AG04449 (cell line): Measurements from ENCODE around the gene ATP8B1.

Experiments used
- CTCF ChIA-PET: fragments of 350-600 bp; formaldehyde crosslinking; extraction: SDS; loops from one replicate; lab custom pipeline; 2021; ENCODE audit warnings: antibody characterized with exemption; lab: Yijun Ruan, JAX
- POLR2A ChIA-PET: fragments of 400-600, 350-600 bp; formaldehyde crosslinking; extraction: SDS; loops from one replicate; lab custom pipeline; 2020; ENCODE audit warnings: antibody characterized with exemption, inconsistent platforms; lab: Yijun Ruan, JAX
- DNase-seq: peaks from one replicate; pipeline ENCODE4 v3.0.0-alpha.2; 2010; ENCODE audit warnings: low read depth, low spot score
- H3K4me3 ChIP-seq: 2 replicates; pipeline ENCODE4 v1.5.1; 2011; ENCODE audit warnings: low read depth, mild to moderate bottlenecking, control low read depth, low read length
- TF ChIP-seq, protein P1 (sequence below): IDR thresholded peaks from one replicate; pipeline ENCODE4 v1.5.1; 2011; ENCODE audit warnings: mild to moderate bottlenecking, moderate library complexity, low read length, control low read depth, inconsistent platforms; ENCODE audit not compliant: insufficient read depth; ENCODE audit errors: missing control alignments

Gene ATP8B1

GRCh38 chr18:57771626-57772025 lies 31.5 kb downstream of the ATP8B1 start:
- TF ChIP-seq, protein P1, sequence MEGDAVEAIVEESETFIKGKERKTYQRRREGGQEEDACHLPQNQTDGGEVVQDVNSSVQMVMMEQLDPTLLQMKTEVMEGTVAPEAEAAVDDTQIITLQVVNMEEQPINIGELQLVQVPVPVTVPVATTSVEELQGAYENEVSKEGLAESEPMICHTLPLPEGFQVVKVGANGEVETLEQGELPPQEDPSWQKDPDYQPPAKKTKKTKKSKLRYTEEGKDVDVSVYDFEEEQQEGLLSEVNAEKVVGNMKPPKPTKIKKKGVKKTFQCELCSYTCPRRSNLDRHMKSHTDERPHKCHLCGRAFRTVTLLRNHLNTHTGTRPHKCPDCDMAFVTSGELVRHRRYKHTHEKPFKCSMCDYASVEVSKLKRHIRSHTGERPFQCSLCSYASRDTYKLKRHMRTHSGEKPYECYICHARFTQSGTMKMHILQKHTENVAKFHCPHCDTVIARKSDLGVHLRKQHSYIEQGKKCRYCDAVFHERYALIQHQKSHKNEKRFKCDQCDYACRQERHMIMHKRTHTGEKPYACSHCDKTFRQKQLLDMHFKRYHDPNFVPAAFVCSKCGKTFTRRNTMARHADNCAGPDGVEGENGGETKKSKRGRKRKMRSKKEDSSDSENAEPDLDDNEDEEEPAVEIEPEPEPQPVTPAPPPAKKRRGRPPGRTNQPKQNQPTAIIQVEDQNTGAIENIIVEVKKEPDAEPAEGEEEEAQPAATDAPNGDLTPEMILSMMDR: no peak
- no peak overlapping the region for H3K4me3 ChIP-seq
- POLR2A ChIA-PET: no interaction called here
- CTCF ChIA-PET: interaction anchor here (1.5 kb wide), 1 partner anchor 20 kb away, joined by 6 read pairs; no protein-coding TSS in a partner anchor
- DNase-seq: no peak

DNA sequence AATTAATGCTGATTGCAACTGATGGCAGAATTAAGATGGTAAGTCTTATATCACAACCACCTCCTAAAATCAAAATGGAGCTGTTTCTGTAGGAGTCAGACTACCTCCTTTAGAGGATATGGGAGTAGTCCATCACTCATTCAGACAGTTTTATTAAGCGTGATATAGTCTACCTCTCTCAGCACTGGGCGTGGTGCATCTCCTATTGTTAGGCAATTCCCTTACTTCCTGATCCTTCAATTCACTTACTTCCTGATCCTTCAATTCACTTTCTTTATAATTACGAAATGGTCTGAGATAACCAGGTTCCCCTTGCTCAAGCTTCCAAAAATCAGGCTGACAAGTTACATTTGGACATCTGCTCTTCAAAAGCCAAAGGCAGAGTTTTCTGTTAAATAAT lies 31.9 kb downstream of the ATP8B1 start:
- TF ChIP-seq, protein P1: no peak
- no peak for DNase-seq
- POLR2A ChIA-PET: no interaction called here
- CTCF ChIA-PET: interaction anchor here (1.5 kb wide), 1 partner anchor 19 kb away, joined by 6 read pairs; no protein-coding TSS in a partner anchor
- H3K4me3 ChIP-seq: no peak overlapping the region

DNA sequence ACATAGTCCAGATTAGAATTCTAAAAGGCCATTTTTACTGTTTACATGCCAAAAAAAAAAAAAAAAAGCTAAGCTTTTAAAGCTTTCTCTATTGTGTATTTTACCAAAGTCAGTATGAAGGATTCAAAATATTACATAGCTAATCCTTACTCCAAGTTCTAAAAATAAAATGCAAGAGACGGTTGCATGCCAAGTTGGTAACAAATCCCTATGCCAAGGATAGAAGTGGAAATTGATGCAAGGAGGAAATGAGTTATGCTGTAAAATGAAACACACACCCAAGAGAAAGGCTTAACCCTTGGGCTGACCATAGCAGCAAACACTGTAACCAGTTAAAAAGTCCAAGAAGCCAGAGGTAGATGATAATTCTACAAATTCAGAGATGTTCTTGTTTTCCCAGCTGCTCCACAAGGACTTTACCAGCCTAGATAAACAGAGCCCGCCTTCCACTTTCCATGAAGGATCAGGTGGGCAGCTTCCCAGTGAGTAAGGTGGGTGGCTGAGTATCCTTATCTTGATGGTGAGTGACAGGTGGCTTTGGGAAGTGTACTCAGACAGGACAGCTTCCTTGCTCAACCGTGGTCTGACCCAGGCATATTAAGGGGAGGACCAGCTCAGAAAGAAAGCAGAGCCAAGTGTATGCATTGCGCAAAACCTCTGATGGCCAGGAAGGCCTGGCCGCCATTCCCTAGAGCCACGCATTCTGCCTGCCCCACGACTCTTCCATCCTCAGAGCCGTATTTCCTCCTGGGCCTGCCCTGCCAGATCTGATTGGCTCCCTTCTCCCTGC lies 34.4 kb downstream of the ATP8B1 start:
- TF ChIP-seq, protein P1: no peak
- CTCF ChIA-PET: interaction anchor here (1.2 to 1.3 kb wide), 3 partner anchors 12 to 19 kb away, joined by 3 to 4 read pairs (median 4); no protein-coding TSS in a partner anchor
- no peak overlapping the region for H3K4me3 ChIP-seq
- DNase-seq: no peak
- POLR2A ChIA-PET: interaction anchor here (0.6 to 1.0 kb wide), 3 partner anchors 11 to 147 kb away, joined by 3 to 9 read pairs (median 6); partner anchors contain the start of gene NARS1

- TF ChIP-seq, protein P1: no peak
- no peak for DNase-seq
- POLR2A ChIA-PET: interaction anchor here (0.8 to 1.0 kb wide), 2 partner anchors 13 to 145 kb away, joined by 6 to 9 read pairs; partner anchors contain the start of gene NARS1
- H3K4me3 ChIP-seq: no peak overlapping the region
- CTCF ChIA-PET: interaction anchor here (1.2 kb wide), 2 partner anchors 16 to 17 kb away, joined by 3 to 4 read pairs; no protein-coding TSS in a partner anchor
Measured at GRCh38 chr18:57767259-57768050, 35.7 kb downstream of the ATP8B1 start.

DNA sequence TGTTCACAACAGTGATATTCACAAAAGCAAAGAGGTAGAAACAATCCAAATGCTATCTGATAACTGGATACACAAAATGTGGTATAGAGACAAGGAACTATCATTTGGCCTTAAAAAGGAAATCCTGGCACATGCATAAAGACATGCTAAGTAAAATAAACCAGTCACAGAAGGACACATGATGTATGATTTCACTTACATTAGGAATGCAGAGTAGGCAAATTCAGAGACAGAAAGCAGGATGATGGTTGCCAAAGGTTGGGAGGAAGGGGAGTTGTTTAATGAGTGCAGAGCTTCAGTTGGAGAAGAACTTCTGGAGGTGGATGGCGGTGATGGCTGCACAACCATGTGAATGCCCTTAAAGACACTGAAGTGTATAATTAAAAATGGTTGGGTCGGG lies 38.1 kb downstream of the ATP8B1 start:
- ChIA-PET POLR2A (no interaction called here), CTCF (no interaction called here)
- H3K4me3 ChIP-seq: no peak overlapping the region
- TF ChIP-seq, protein P1: no peak
- DNase-seq: no peak

DNA sequence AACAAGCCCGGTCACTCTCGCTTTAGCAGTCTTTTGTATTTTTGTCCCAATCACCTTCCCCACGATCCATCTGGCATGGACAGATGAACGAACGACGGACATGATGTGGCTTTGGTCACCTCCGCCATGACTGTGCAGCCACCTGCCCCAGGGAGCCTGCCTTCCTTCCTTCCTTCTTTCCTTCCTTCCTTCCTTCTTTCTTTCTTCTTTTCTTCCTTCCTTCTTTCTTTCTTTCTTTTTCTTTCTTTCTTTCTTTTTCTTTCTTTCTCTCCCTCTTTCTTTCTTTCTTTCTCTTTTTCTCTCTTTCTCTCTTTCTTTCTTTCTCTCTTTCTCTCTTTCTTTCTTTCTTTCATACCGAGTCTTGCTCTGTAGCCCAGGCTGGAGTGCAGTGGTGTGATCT lies 39.0 kb downstream of the ATP8B1 start:
- ChIA-PET CTCF (interaction anchor here (1.0 kb wide), 1 partner anchor 12 kb away, joined by 3 read pairs; no protein-coding TSS in a partner anchor), POLR2A (no interaction called here)
- TF ChIP-seq, protein P1: no peak
- H3K4me3 ChIP-seq: no peak overlapping the region
- DNase-seq: no peak
